HUES6 (cell line): ENCODE results near the gene SORT1.

Source experiments
- H3K27ac ChIP-seq: 2 replicates; pipeline ENCODE4 v1.7.0; 2013; ENCODE audit warnings: low read depth, mild to moderate bottlenecking, low read length, inconsistent platforms
- H3K27me3 ChIP-seq: 2 replicates; pipeline ENCODE4 v1.6.1; 2013; ENCODE audit warnings: low read length; ENCODE audit not compliant: control insufficient read depth, insufficient read depth
- H3K36me3 ChIP-seq: 2 replicates; pipeline ENCODE4 v1.6.1; 2013; ENCODE audit warnings: low read length; ENCODE audit not compliant: control insufficient read depth, insufficient read depth
- H3K4me1 ChIP-seq: 2 replicates; pipeline ENCODE4 v1.6.1; 2013; ENCODE audit warnings: low read length; ENCODE audit not compliant: control insufficient read depth, insufficient read depth
- H3K4me3 ChIP-seq: 2 replicates; pipeline ENCODE4 v1.5.1; 2013; ENCODE audit warnings: low read depth, low read length
- H3K9ac ChIP-seq: one replicate; pipeline ENCODE4 v1.6.1; 2013; ENCODE audit warnings: mild to moderate bottlenecking, low read length
- H3K9me3 ChIP-seq: 2 replicates; pipeline ENCODE4 v1.6.1; 2013; ENCODE audit warnings: low read depth, low read length; ENCODE audit not compliant: control insufficient read depth, insufficient read depth

SORT1 gene

GRCh38 chr1:109426281-109427170 is 28.8 kb upstream of the SORT1 start, which contains the start of gene PSMA5:
Gene PSMA5 (minus strand): TSS chr1:109426448. CDS start chr1:109426330, 118 bp downstream.
- peaks cover 5% of the 10 kb centered on the region for H3K36me3 ChIP-seq
- H3K9ac ChIP-seq, result peak within 1 kb of the TSS; percentile 89
- peaks cover 10% of the 10 kb centered on the region for H3K4me1 ChIP-seq
- no peaks in the 10 kb centered on the region for H3K27me3 ChIP-seq
- peak within 1 kb of the TSS; percentile 87 for H3K4me3 ChIP-seq
- peak within 1 kb of the TSS; percentile 64; the same call in 1 of the 2 replicates for H3K27ac ChIP-seq
- H3K9me3 ChIP-seq, result no peaks in the 10 kb centered on the region

DNA sequence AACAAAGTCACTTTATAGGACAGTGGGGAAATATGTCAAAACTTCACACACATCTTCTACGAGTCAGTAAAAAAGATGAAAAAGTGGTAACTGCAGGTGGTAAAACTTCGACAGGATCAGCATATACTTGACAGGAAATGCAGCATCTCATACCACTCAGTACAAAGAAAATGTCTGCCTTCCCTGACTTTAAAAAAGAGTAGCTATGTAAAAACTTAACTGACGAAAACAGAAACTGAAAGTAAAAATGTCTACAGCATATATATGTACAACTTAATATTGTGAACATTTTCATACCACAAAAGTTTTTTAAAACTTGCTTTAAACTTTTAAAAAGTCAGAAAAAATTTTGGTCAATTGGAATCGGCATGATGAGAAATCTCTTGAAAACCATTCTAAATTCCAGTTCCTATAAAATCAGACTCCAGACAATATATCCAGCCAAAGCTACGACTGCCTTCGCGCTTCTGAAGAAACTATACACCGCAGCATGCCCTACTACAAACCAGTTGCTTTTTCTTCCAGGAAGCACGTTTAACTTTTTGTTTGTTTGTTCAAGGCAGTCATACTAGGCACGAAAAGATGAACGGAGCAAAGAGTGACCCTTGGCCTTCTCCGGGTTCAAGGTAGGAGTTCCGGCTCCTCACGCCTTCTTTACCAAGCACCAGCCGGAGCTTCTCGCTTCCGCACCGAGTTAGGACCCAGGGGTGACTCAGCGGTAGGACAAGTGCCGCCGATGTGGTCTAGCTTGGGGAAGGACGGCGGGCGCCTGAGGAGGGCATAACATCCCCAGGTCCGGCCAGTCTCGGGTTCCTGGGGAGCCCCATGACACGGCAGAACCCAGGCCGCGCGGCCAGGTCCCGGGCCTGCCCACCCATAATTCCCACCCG is 27.9 kb upstream of the SORT1 start:
- H3K36me3 ChIP-seq, result peaks cover 14% of the 10 kb centered on the region
- peak overlapping the region; percentile 50; the same call in 1 of the 2 replicates for H3K27ac ChIP-seq
- H3K27me3 ChIP-seq, result no peaks in the 10 kb centered on the region
- H3K9me3 ChIP-seq, result no peaks in the 10 kb centered on the region
- peak overlapping the region; percentile 87 for H3K4me3 ChIP-seq
- H3K4me1 ChIP-seq, result peaks cover 10% of the 10 kb centered on the region
- peak overlapping the region; percentile 89 for H3K9ac ChIP-seq

DNA sequence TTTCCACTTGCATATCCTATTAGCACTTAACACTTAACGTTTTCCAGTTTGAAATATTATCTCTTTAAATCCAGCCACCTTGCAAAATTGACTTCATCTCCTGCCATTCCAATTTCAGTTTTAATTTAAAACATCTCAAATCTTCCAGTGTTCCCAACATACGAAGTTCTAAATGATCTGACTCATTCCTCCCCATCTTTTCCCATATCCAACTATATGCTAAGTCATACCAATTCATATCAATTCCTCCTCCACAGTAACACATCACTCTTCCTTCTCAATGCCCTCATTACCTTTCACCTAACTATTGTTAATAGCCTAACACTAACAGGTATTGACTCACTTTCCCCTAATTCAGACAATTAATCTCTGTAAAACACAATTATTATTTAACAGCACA is 25.8 kb upstream of the SORT1 start:
- Histone ChIP-seq H3K4me1 (peaks cover 10% of the 10 kb centered on the region), H3K9ac (no peak overlapping the region), H3K4me3 (no peak overlapping the region), H3K27ac (no peak overlapping the region), H3K36me3 (peaks cover 29% of the 10 kb centered on the region), H3K9me3 (no peaks in the 10 kb centered on the region), H3K27me3 (no peaks in the 10 kb centered on the region)

- Histone ChIP-seq H3K9ac (no peak overlapping the region), H3K9me3 (no peaks in the 10 kb centered on the region), H3K4me1 (no peaks in the 10 kb centered on the region), H3K27me3 (no peaks in the 10 kb centered on the region), H3K4me3 (no peak overlapping the region), H3K27ac (no peak overlapping the region), H3K36me3 (peaks cover 96% of the 10 kb centered on the region)
Observed at GRCh38 chr1:109412551-109412950, 14.8 kb upstream of the SORT1 start.

GRCh38 chr1:109404838-109405237 is 7.1 kb upstream of the SORT1 start:
- H3K36me3 ChIP-seq, result peaks cover 76% of the 10 kb centered on the region
- no peak overlapping the region for H3K9ac ChIP-seq
- H3K9me3 ChIP-seq, result no peaks in the 10 kb centered on the region
- no peak overlapping the region for H3K27ac ChIP-seq
- H3K27me3 ChIP-seq, result no peaks in the 10 kb centered on the region
- no peaks in the 10 kb centered on the region for H3K4me1 ChIP-seq
- H3K4me3 ChIP-seq, result no peak overlapping the region

GRCh38 chr1:109402025-109402424 is 4.3 kb upstream of the SORT1 start:
- Histone ChIP-seq H3K4me3 (no peak overlapping the region), H3K9me3 (no peaks in the 10 kb centered on the region), H3K4me1 (peaks cover 12% of the 10 kb centered on the region), H3K36me3 (peaks cover 50% of the 10 kb centered on the region), H3K27me3 (peaks cover 2% of the 10 kb centered on the region; the same call in 1 of the 2 replicates), H3K27ac (no peak overlapping the region), H3K9ac (no peak overlapping the region)

- H3K9me3 ChIP-seq, result no peaks in the 10 kb centered on the region
- H3K27ac ChIP-seq, result no peak overlapping the region
- peaks cover 36% of the 10 kb centered on the region for H3K36me3 ChIP-seq
- H3K27me3 ChIP-seq, result peaks cover 11% of the 10 kb centered on the region; the same call in 1 of the 2 replicates
- H3K9ac ChIP-seq, result no peak overlapping the region
- H3K4me1 ChIP-seq, result peaks cover 21% of the 10 kb centered on the region
- H3K4me3 ChIP-seq, result no peak overlapping the region
Observed at GRCh38 chr1:109400035-109400655, 2.4 kb upstream of the SORT1 start.

GRCh38 chr1:109399326-109399957 is 1.7 kb upstream of the SORT1 start:
- Histone ChIP-seq H3K27me3 (peaks cover 11% of the 10 kb centered on the region; the same call in 1 of the 2 replicates), H3K9ac (no peak overlapping the region), H3K4me3 (no peak overlapping the region), H3K4me1 (peaks cover 21% of the 10 kb centered on the region), H3K36me3 (peaks cover 29% of the 10 kb centered on the region), H3K9me3 (no peaks in the 10 kb centered on the region), H3K27ac (no peak overlapping the region)

DNA sequence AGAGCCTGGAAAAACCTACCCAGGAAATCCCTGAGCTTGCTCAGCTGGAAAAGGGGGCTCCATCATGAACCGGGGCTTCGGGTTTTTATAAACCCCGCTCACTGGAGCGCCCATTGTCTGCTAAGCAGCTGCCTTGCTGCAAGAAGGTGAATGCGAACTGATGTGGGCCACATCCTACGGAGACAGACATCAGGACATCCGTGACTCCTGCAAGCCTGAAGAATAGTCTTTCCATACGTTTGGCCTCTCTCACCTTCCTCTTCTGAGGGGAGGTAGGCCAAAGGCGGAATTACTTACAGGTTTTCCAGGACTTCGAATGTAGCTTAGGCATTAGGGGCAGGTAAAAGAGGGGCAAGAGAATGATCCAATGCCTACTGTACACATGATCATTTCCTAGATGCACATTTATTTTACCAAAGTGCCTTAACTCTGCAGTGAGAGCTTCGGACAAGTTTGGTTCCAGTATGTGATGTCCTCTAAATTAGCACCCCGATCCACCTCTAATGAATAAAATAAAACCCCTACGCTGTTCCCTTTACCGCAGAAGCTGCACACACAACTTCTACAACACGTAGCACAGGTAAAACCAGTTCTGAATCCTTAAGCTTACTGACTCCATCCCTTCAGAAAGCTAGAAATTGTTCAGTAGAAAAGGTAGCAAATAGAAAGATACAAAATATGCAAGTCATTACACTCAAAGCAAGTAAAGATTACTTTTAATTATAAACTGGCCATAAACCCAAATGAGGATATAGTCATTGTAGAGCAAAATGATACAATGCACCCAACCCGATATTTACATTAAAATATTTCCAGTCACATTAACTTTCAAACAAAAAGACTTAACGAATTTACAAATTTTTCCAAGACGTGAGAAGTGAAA is 866 bp upstream of the SORT1 start:
- Histone ChIP-seq H3K27ac (peak overlapping the region; percentile 60; the same call in 1 of the 2 replicates), H3K9ac (peak overlapping the region; percentile 67), H3K4me1 (peaks cover 21% of the 10 kb centered on the region), H3K27me3 (peaks cover 11% of the 10 kb centered on the region; the same call in 1 of the 2 replicates), H3K9me3 (no peaks in the 10 kb centered on the region), H3K4me3 (peak overlapping the region; percentile 66), H3K36me3 (peaks cover 22% of the 10 kb centered on the region)
